Activated CD4-positive, CD25-positive, alpha-beta regulatory T cell (primary cell): ENCODE results near the gene WDHD1.
"Not testable (repeated sequence)": the region's sequence is repeated elsewhere in the genome, so short reads cannot be mapped to it uniquely, and the experiment has no call there.

Experiments used
- DNase-seq, 4 experiments: peaks; one replicate each; lab custom pipeline; 2025; lab: John Stamatoyannopoulos, UW

WDHD1 gene

GRCh38 chr14:55048900-55049436 lies 22.1 kb upstream of the WDHD1 start:
- DNase-seq, result no peak

DNA sequence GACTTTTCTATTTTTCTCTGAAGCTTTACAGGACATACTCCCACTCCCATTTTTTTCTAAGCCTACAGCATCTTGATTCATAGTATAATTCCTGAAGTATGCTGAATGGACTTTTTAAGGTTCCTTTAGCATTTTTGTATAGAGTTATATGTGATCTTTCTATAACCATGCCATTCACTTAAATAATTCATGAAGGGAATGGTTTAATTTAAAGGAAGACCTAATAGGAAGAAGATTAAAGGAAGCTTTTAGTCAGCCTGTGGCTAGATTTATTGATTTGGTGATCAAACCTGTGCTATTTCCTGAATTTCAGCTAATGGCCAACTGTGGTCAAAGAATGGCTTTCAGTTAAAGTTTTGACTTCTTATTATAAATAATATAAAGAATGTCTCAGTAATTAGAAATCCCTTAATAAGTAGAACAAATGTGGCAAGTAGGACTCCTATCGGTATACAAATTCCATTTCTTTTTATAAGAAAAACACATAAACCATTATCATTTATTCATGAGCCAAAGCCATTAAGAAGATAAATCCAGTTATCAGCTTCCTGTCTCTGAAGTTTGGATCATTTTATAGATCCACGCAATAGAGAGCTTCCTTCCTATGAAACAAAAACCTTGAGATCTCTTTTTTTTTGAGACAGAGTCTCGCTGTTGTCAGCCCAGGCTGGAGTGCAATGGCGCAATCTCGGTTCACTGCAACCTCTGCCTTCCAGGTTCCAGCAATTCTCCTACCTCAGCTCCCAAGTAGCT lies 20.6 kb upstream of the WDHD1 start:
- no peak for DNase-seq

DNA sequence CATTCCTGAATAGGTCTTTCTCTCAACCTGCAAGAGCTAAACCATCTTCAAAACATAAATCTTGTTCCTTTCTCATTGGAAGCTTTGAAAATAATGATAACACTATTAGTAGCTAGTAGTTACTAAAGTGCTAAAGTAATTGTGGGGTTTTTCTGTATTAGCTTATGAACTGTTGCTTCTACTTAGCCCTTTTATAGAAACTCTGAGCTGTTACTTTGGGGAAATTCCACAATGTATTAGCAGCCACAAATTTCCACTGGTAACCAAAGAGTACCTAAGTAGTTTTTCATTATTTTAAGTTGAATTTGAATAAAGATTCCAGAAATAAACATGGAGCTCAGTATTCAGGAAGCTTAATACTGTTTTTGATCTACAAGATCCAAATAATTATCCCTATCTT lies 18.2 kb upstream of the WDHD1 start:
- no peak for DNase-seq

DNA sequence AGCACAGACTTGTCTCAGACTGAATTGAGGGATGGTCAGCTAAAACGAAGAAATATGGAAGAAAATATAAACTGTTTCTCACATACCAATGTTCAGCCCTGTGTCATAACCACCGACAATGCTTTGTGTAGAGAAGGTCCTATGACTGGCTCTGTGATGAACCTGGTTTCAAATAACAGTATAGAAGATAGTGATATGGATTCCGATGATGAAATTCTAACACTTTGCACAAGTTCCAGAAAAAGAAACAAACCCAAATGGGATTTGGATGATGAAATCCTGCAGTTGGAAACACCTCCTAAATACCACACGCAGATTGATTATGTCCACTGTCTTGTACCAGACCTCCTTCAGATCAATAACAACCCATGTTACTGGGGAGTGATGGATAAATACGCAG lies 16.6 kb upstream of the WDHD1 start:
- DNase-seq, result no peak

- no peak for DNase-seq
These were observed 11.8 kb upstream of the WDHD1 start for GRCh38 chr14:55038708-55039107.

- DNase-seq, result not testable (repeated sequence)
These were observed 11.1 kb upstream of the WDHD1 start for GRCh38 chr14:55037995-55038394.

DNA sequence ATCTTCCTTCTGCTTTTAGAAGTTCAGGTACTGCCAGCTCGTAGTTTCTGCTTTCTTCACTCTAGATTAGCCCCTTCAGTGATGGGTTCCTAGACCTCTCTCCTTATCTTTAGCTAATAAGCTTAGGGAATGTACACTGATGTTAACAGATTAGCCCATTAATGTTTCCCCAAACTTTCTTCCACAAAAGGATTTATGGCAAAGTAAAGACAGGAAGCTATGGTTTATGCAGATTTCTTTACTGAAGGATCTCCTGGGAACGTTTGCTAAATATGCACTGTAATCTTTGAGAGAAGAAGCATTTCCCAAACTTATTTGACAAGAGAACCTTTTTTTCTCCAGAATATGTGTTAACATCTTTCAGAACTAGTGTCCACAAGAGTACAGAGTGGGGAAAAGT lies 4.3 kb upstream of the WDHD1 start:
- DNase-seq, result no peak

DNA sequence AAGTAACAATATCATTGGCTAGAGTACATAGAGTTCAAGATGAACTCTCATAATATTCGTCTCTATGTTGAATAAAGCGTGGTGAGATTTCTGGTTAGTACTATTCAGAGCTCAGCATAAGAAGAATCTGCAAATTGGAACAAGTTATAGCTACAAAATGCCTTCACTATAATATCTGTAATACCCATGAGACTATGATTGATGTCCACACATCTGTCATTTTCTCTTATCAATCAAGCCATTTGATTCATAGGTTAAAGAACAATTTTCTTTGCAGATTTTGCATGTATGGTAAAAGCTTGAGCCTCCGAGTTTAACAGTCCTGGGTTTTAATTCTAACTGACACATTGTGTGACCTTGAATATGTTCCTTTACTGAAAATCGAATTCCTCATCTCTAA lies 1.6 kb upstream of the WDHD1 start:
- no peak for DNase-seq

- no peak for DNase-seq
These were observed 1.2 kb upstream of the WDHD1 start for GRCh38 chr14:55028066-55028465.

GRCh38 chr14:55026441-55026792 lies 482 bp downstream of the WDHD1 start:
- DNase-seq, result no peak

DNA sequence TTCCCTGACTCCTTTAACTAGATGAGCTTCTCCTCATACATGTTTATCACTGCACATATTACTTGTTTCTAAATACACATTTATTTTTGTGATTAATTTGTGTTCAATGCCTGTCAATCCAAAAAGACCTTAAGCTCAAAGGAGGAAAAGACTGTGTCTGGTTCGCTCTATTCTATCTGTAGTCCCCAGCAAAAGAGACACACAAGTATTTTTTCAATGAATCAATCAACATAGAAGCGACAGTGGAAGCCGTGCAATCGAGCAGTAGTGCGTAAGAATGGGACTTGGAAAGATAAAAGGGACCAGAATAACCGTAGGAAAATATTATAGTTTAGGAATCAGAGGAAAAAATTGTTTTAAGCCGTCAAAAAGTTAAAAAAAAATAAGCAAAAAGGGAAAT lies 951 bp downstream of the WDHD1 start:
- DNase-seq, result no peak

DNA sequence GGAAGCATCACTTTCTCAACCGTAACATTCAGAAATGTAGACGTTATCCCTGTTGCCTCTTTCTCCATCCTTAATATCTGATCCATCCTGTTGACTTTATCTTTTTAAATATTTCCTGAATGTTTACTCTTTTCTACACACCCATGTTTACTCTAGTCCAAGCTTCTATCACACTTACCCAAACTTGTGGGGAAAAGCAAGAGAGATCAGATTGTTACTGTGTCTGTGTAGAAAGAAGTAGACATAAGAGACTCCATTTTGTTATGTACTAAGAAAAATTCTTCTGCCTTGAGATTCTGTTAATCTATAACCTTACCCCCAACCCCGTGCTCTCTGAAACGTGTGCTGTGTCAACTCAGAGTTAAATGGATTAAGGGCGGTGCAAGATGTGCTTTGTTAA lies 2.5 kb downstream of the WDHD1 start:
- not testable (repeated sequence) for DNase-seq

DNA sequence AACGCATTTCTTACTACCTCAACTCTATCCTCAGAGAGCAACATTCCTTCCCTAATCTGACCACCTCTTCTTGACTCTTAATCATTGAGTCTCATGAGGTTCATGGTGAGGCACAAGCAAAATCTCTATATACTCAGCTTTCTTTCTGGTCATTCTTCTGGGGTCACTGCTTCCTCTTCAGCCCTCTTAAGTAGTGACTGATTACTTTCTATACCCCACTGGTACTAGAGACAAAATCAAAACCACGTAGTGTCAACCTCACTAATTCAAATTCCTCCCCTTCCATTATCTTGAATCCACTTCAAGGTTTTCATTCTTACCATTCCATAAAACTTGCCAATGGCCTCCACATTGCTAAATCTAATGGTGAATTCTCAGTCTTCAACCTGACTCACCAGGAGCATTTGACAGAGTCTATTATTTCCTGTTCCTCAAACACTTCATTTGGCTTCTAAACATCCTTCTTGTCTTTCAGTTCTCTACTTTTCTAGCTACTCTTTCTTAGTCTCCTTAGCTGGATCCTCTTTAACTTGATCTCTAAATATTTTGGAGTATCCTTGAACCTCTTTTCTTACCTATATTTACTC lies 6.8 kb downstream of the WDHD1 start:
- DNase-seq, result no peak

DNA sequence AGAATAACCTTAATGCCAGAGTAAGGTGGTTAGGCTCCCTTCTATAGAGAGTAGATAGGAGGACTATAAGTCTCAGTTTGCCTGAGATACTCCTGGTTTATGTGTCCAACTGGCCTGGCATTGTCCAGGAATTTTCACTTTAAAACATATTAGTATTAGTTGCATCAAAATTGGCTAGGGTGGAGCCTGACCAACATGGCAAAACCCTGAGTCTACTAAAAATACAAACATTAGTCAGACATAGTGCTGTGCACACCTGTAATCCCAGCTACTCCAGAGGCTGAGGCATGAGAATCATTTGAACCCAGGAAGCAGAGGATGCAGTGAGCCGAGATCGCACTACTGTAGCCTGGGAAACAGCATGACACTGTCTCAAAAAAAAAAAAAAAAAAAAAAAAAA lies 11.9 kb downstream of the WDHD1 start:
- no peak for DNase-seq

- DNase-seq, result no peak
These were observed 21.8 kb downstream of the WDHD1 start for GRCh38 chr14:55005071-55005470.

- DNase-seq, result no peak
These were observed 26.5 kb downstream of the WDHD1 start for GRCh38 chr14:55000381-55000780.

DNA sequence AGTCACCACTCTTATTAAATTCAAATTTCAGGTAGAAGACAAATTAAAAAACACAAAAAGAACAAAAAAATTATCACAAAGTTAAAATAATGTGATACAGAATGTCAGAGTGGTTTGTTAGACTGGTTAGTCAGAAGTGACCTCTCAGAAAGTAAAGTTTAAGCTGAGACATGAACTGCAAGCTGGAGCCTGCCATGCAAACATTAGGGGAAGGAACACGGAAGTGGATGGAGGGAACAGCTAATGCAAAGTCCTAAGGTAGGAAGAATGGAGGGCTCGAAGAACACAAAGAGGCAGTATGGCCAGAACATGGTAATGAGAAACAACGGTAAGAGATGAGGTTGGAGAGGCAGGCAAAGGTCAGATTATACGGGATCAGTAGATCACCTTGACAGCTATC lies 41.7 kb downstream of the WDHD1 start:
- DNase-seq, result no peak

- DNase-seq, result no peak
These were observed 45.2 kb downstream of the WDHD1 start for GRCh38 chr14:54981698-54982097.

DNA sequence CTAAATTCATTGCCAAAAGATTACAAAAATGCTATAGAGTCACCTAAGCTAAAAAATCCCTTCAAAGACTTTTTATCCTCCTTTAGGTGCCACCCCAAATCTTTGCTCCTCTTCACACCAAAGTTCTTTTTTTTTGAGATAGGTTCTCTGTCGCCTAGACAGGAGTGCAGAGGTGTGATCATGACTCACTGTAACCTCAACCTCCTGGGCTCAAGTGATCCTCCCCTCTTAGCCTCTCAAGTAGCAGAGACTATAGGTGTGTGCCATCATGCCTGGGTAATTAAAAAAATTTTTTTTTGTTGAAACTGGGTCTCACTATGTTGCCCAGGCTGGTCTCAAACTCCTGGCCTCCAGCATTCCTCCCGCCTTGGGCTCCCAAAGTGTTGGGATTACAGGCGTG lies 47.9 kb downstream of the WDHD1 start:
- no peak for DNase-seq

DNA sequence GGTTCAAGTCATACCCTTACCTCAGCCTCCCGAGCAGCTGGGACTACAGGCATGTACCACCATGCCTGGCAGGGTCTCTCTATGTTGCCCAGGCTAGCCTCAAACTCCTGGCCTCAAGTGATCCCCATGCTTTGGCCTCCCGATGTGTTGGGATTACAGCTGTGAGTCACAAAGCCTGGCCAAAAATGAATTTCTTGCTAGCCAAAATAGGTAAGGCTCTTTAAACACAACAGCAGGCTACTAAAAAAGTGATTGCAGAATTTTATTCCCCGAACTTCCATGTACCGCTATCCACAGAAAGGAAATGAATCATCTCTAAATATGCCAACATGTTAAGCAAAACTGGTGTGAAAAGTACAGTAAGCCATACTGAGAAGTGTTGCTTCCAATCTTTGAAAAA lies 50.6 kb downstream of the WDHD1 start:
- DNase-seq, result no peak

DNA sequence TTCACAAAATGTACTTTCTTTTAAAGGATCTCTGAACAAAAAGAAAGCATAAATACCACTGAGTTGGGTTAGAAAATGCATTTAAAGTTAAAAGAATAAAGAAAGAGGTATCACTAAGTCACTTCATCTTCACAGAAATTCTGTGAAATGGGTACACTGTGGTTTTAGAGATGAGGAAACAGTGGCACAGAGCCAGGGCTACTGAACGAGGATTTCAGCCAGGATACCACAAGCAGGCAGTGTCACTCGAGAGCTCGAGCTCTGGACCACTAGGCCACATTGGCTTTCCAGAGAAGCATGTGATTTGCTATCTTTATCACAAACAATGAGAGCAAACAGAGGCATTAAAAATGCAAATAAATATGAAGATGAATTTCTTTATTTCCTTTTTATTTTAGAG lies 51.0 kb downstream of the WDHD1 start:
- no peak for DNase-seq

GRCh38 chr14:54974788-54975414 lies 52.0 kb downstream of the WDHD1 start:
- no peak for DNase-seq

DNA sequence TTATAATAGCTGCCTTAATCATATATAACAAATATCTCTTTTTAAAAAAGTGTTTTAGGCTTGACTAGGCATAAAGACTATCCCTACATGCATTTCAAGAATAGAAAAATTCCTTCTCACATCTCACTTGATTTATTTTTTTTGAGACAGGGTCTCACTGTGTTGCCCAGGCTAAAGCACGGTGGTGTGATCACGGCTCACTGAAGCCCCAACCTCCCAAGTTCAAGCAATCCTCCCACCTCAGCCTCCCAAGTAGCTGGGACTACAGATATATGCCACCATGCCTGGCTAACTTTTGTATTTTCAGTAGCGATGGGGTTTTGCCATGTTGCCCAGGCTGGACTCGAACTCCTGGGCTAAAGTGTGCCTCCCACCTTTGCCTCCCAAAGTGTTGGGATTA lies 59.4 kb downstream of the WDHD1 start:
- no peak for DNase-seq
